Measurements from ENCODE around the gene ACP3. TPM values are rescaled to one million over a fixed set of nuclear protein-coding genes. Genes with fewer than 3 reads are reported as not detected.

The ACP3 gene
- total and polyA plus RNA-seq, 2 of the 13 experiments (the other 11 are each of a cell fraction or from before 2014, with no cell fraction given) = not detected

GRCh38 chr3:132382688-132383194 is 65.5 kb downstream of the ACP3 start:
- FAIRE-seq = no peak
- no peak for TF ChIP-seq RFX1 (IDR thresholded peaks at IDR 0.05)
- peak; percentile 68 for TF ChIP-seq NFYB (CRISPR knock-in tag; IDR thresholded peaks at IDR 0.05)
- TF ChIP-seq KLF16 (CRISPR knock-in tag; IDR thresholded peaks at IDR 0.05) = no peak
- no peak for TF ChIP-seq MYPOP (CRISPR knock-in tag; IDR thresholded peaks at IDR 0.05)
- TF ChIP-seq ESRRA (CRISPR knock-in tag; IDR thresholded peaks at IDR 0.05; ENCODE audit: low read depth) = no peak
- TF ChIP-seq ZBTB14 (CRISPR knock-in tag; IDR thresholded peaks at IDR 0.05) = no peak
- TF ChIP-seq ZNF761 (CRISPR knock-in tag; conservative IDR thresholded peaks at IDR 0.05) = no peak
- TF ChIP-seq AHDC1 (CRISPR knock-in tag; IDR thresholded peaks at IDR 0.05; ENCODE audit: borderline replicate concordance) = no peak
- TF ChIP-seq ZBTB39 (CRISPR knock-in tag; IDR thresholded peaks at IDR 0.05) = no peak
- TF ChIP-seq ZNF326 (CRISPR knock-in tag; IDR thresholded peaks at IDR 0.05; ENCODE audit: borderline replicate concordance) = no peak
- TF ChIP-seq ONECUT2 (CRISPR knock-in tag; IDR thresholded peaks at IDR 0.05) = no peak
- no peak for TF ChIP-seq JDP2 (CRISPR knock-in tag; IDR thresholded peaks at IDR 0.05; ENCODE audit: borderline replicate concordance)
- no peak for TF ChIP-seq ZNF468 (CRISPR knock-in tag; IDR thresholded peaks at IDR 0.05)
- TF ChIP-seq PHB2 (IDR thresholded peaks at IDR 0.05; ENCODE audit: partially characterized antibody) = no peak
- TF ChIP-seq NRL (CRISPR knock-in tag; IDR thresholded peaks at IDR 0.05; ENCODE audit: borderline replicate concordance) = no peak
- TF ChIP-seq ZNF496 (CRISPR knock-in tag; IDR thresholded peaks at IDR 0.05; ENCODE audit: insufficient replicate concordance) = no peak

More at GRCh38 chr3:132382688-132383194, 65.5 kb downstream of the ACP3 start:
- ChIA-PET CTCF (ENCODE audit: low intra/inter-chr PET ratio, low total read pairs) (no interaction called here), POLR2A (no interaction called here)
- ATAC-seq (peak; percentile 92), DNase-seq (ENCODE audit: low spot score) (peak; percentile 65)
- no peaks in the 10 kb centered on the region for H3K9me3 ChIP-seq (ENCODE audit: low read length)
- H3K79me2 ChIP-seq (ENCODE audit: insufficient read depth, low read length) = no peaks in the 10 kb centered on the region
- H3K36me3 ChIP-seq (replicated peaks in 1 of 2; ENCODE audit: control insufficient read depth in 1 of 2, insufficient read depth in 2 of 2, low read length in 2 of 2) = no peaks in the 10 kb centered on the region
- no peak overlapping the region for H2AFZ ChIP-seq (ENCODE audit: low read length)
- H3K9ac ChIP-seq (ENCODE audit: insufficient read depth, low read depth, low read length) = no peak overlapping the region
- no TSS peak for BruUV-seq (replicated peaks)
- in situ Hi-C loops (cut with HindIII; ENCODE audit: extremely low pct_ligation_motif_present, low pct_unique_long_range_greater_than_20kb) = no loop called here
- H4K20me1 ChIP-seq (ENCODE audit: insufficient read depth, low read length) = no peaks in the 10 kb centered on the region
- peak overlapping the region; percentile 24 for H3K4me2 ChIP-seq (ENCODE audit: low read depth, low read length)
- peaks cover 0 to 5% of the 10 kb centered on the region in 2 experiments; a peak in 2 of 5 replicates for H3K27me3 ChIP-seq (ENCODE audit: control insufficient read depth in 1 of 2, insufficient read depth in 2 of 2, low read length in 2 of 2)
- intact Hi-C loops (cut with micrococcal nuclease; ENCODE audit: unreplicated experiment) = no loop called here
- H3K27ac ChIP-seq (ENCODE audit: extremely low read length, insufficient read depth, low read length) = no peak overlapping the region
- peaks cover 12% of the 10 kb centered on the region; the same call in 1 of the 2 replicates for H3K4me1 ChIP-seq (ENCODE audit: insufficient read depth, low read length)
- no peak overlapping the region for H3K4me3 ChIP-seq (replicated peaks in 1 of 3; ENCODE audit: insufficient read depth in 1 of 3, low read depth in 2 of 3, low read length in 3 of 3)

Data from HepG2 (cell line).